Fibroblast of pulmonary artery (primary cell): Measurements from ENCODE around the gene FAM53B.
"Not testable (repeated sequence)": the region's sequence is repeated elsewhere in the genome, so short reads cannot be mapped to it uniquely, and the experiment has no call there.

Experiments
- DNase-seq: peaks from one replicate; pipeline ENCODE4 v3.0.0-alpha.2; 2010; ENCODE audit warnings: low read depth
- H3K4me3 ChIP-seq: replicated peaks from 2 replicates; pipeline ENCODE4 v1.5.1; 2011; ENCODE audit warnings: low read depth, mild to moderate bottlenecking, control low read depth, low read length, moderate library complexity
- TF ChIP-seq, protein P1 (sequence below): IDR thresholded peaks from 2 replicates; pipeline ENCODE4 v1.5.1; 2011; ENCODE audit warnings: mild to moderate bottlenecking, control low read depth, low read length, inconsistent platforms; ENCODE audit errors: missing control alignments

FAM53B gene

DNA sequence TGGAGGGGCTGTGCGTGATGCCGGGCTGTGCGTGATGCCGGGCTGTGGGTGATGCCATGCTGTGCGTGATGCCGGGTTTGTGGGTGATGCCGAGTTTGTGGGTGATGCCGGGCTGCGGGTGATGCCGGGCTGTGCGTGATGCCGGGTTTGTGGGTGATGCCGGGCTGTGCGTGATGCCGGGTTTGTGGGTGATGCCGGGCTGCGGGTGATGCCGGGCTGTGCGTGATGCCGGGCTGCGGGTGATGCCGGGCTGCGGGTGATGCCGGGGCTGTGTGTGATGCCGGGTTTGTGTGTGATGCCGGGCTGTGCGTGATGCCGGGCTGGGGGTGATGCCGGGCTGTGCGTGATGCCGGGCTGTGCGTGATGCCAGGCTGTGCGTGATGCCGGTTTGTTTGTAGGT, 128.9 kb downstream of the FAM53B start:
- TF ChIP-seq, protein P1, sequence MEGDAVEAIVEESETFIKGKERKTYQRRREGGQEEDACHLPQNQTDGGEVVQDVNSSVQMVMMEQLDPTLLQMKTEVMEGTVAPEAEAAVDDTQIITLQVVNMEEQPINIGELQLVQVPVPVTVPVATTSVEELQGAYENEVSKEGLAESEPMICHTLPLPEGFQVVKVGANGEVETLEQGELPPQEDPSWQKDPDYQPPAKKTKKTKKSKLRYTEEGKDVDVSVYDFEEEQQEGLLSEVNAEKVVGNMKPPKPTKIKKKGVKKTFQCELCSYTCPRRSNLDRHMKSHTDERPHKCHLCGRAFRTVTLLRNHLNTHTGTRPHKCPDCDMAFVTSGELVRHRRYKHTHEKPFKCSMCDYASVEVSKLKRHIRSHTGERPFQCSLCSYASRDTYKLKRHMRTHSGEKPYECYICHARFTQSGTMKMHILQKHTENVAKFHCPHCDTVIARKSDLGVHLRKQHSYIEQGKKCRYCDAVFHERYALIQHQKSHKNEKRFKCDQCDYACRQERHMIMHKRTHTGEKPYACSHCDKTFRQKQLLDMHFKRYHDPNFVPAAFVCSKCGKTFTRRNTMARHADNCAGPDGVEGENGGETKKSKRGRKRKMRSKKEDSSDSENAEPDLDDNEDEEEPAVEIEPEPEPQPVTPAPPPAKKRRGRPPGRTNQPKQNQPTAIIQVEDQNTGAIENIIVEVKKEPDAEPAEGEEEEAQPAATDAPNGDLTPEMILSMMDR: no peak

GRCh38 chr10:124614003-124614659, 130.0 kb downstream of the FAM53B start:
- H3K4me3 ChIP-seq: no peak overlapping the region
- no peak for DNase-seq
- TF ChIP-seq, protein P1: no peak

More for the DNA sequence above, 128.9 kb downstream of the FAM53B start:
- H3K4me3 ChIP-seq: no peak overlapping the region
- no peak for DNase-seq

- TF ChIP-seq, protein P1: no peak
- peak; percentile 37 for DNase-seq
Measured at GRCh38 chr10:124612611-124613498, 131.3 kb downstream of the FAM53B start.

GRCh38 chr10:124611738-124612137, 132.4 kb downstream of the FAM53B start:
- H3K4me3 ChIP-seq: no peak overlapping the region
- no peak for DNase-seq

More at GRCh38 chr10:124612611-124613498, 131.3 kb downstream of the FAM53B start:
- no peak overlapping the region for H3K4me3 ChIP-seq

DNA sequence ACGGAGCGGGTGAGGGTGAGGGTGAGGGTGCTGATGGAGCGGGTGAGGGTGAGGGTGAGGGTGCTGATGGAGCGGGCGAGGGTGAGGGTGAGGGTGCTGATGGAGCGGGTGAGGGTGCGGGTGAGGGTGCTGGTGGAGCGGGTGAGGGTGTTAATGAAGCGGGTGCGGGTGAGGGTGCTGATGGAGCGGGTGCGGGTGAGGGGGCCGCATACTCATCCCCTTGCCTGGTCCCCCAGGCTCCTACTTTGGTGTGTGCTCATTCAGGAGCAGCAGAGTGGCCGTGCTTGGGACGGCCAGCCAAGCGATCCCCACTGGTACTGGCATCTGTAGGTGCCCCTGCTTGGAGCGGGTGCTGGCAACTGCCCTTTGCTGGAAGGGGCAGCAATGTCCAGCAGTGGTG, 133.3 kb downstream of the FAM53B start:
- not testable (repeated sequence) for H3K4me3 ChIP-seq, DNase-seq

More at GRCh38 chr10:124611738-124612137, 132.4 kb downstream of the FAM53B start:
- TF ChIP-seq, protein P1: no peak

DNA sequence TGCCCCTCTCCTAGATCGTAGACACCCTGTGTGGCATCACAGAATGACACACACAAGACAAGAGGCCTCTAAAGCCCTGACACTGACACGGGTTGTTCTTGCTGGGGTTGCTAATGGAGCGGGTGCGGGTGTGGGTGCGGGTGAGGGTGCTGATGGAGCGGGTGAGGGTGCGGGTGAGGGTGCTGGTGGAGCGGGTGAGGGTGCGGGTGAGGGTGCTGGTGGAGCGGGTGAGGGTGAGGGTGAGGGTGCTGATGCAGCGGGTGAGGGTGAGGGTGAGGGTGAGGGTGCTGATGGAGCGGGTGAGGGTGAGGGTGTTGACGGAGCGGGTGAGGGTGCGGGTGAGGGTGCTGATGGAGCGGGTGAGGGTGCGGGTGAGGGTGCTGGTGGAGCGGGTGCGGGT, 134.0 kb downstream of the FAM53B start:
- not testable (repeated sequence) for DNase-seq

GRCh38 chr10:124609698-124610097, 134.5 kb downstream of the FAM53B start:
- TF ChIP-seq, protein P1: no peak
- no peak for DNase-seq
- no peak overlapping the region for H3K4me3 ChIP-seq

More for the DNA sequence above, 134.0 kb downstream of the FAM53B start:
- H3K4me3 ChIP-seq: not testable (repeated sequence)
